ENCODE measurements around the gene PSD4.

Gene PSD4

GRCh38 chr2:113157897-113158753, 15.6 kb upstream of the PSD4 start:
- TF ChIP-seq BACH2 (CRISPR knock-in tag; IDR thresholded peaks at IDR 0.05; ENCODE audit: borderline replicate concordance) (no peak), OSR1 (CRISPR knock-in tag; IDR thresholded peaks at IDR 0.05) (no peak), PPARA (CRISPR knock-in tag; IDR thresholded peaks at IDR 0.05; ENCODE audit: borderline replicate concordance) (no peak), RARB (CRISPR knock-in tag; IDR thresholded peaks at IDR 0.05) (no peak), PATZ1 (CRISPR knock-in tag; IDR thresholded peaks at IDR 0.05; ENCODE audit: borderline replicate concordance) (no peak), ZFP30 (CRISPR knock-in tag; IDR thresholded peaks at IDR 0.05) (no peak), CSRNP3 (CRISPR knock-in tag; IDR thresholded peaks at IDR 0.05) (no peak), ARNTL (CRISPR knock-in tag; IDR thresholded peaks at IDR 0.05; ENCODE audit: borderline replicate concordance, low read depth) (no peak), TCF4 (CRISPR knock-in tag; IDR thresholded peaks at IDR 0.05; ENCODE audit: borderline replicate concordance) (no peak), ZFP3 (CRISPR knock-in tag; IDR thresholded peaks at IDR 0.05) (no peak), POU6F1 (CRISPR knock-in tag; IDR thresholded peaks at IDR 0.05; ENCODE audit: borderline replicate concordance, low read depth) (no peak), ZNF8 (CRISPR knock-in tag; IDR thresholded peaks at IDR 0.05) (no peak), ZC3H10 (CRISPR knock-in tag; IDR thresholded peaks at IDR 0.05) (no peak), TOX (CRISPR knock-in tag; IDR thresholded peaks at IDR 0.05; ENCODE audit: borderline replicate concordance) (no peak), ESRRG (CRISPR knock-in tag; IDR thresholded peaks at IDR 0.05) (no peak), ZNF565 (CRISPR knock-in tag; conservative IDR thresholded peaks at IDR 0.05; ENCODE audit: low read depth) (no peak), TSHZ2 (CRISPR knock-in tag; IDR thresholded peaks at IDR 0.05) (no peak)
- ATAC-seq: no peak

DNA sequence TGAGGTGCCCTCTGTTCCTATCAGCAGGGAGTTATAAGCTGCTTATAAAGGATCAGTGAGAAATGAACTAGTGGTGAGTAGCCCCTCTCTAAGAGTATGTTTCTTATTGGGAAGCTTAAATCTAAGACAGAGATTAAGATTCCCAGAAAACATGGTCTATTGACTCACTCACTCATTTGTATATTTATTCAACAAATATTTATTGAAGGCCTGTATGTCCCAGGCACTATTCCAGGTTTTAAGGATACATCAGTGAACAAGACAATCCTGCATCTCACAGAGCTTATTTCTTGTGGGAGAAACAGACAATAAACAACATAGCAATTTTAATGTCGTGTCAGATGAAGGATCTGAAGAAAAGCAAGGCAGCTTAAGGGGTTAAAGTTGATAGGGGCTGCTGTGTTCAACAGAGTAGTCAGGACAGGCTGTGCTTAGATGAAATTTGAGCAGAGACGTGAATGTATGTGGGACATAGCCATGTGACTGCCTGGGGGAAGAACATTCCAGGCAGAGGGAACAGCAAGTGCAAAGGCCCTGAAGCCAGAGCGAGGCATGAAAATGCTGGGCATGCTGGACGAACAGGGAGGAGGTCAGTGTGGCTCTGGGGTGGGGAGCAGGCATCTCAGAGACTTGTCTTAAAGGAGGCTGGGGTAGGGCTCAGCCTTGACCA, 14.8 kb upstream of the PSD4 start:
- TF ChIP-seq PATZ1 (CRISPR knock-in tag; IDR thresholded peaks at IDR 0.05; ENCODE audit: borderline replicate concordance) (no peak), ZFP30 (CRISPR knock-in tag; IDR thresholded peaks at IDR 0.05) (no peak), ESRRG (CRISPR knock-in tag; IDR thresholded peaks at IDR 0.05) (no peak), ISL1 (CRISPR knock-in tag; IDR thresholded peaks at IDR 0.05) (no peak), ZC3H10 (CRISPR knock-in tag; IDR thresholded peaks at IDR 0.05) (no peak), BACH2 (CRISPR knock-in tag; IDR thresholded peaks at IDR 0.05; ENCODE audit: borderline replicate concordance) (no peak), TOX (CRISPR knock-in tag; IDR thresholded peaks at IDR 0.05; ENCODE audit: borderline replicate concordance) (no peak), ARNTL (CRISPR knock-in tag; IDR thresholded peaks at IDR 0.05; ENCODE audit: borderline replicate concordance, low read depth) (no peak), RARB (CRISPR knock-in tag; IDR thresholded peaks at IDR 0.05) (no peak)
- ATAC-seq: no peak

Measured in SK-N-SH treated with all-trans-retinoic acid at 6 μM for 48 hours (cell line).